Naive thymus-derived CD4-positive, alpha-beta T cell (primary cell): ENCODE data around the gene ZMYND11. TPM values are rescaled to one million over a fixed set of nuclear protein-coding genes. Genes with fewer than 3 reads are reported as not detected.

Source experiments
- ATAC-seq: fragments of 150-1000 bp; cut with Tn5 transposase; 2 replicates; pipeline ENCODE4 v1.10.0; 2021; ENCODE audit warnings: mild to moderate bottlenecking, moderate library complexity
- CTCF ChIA-PET: fragments of 350-600 bp; sonication (Branson Sonifier 250); formaldehyde crosslinking; loops from one replicate; lab custom pipeline; 2021; ENCODE audit warnings: antibody characterized with exemption; lab: Charles Lee
- POLR2A ChIA-PET: fragments of 350-600 bp; sonication (Branson Sonifier 250); formaldehyde crosslinking; loops from one replicate; lab custom pipeline; 2021; ENCODE audit warnings: antibody characterized with exemption, inconsistent platforms; lab: Charles Lee
- DNase-seq, 9 donors: peaks; one replicate each; pipeline versions ENCODE4 v3.0.0 to v3.0.0-alpha.2; 2020 to 2022; ENCODE audit warnings: mixed read lengths in 1 of 9
- H3K27ac ChIP-seq: one replicate; pipeline ENCODE4 v1.7.0; 2013; ENCODE audit warnings: mild to moderate bottlenecking, low read depth, low read length, moderate library complexity
- H3K27me3 ChIP-seq, 2 donors: one replicate each; pipeline ENCODE4 v1.7.0; 2013; ENCODE audit warnings: low read length in 2 of 2, mild to moderate bottlenecking in 2 of 2, moderate library complexity in 2 of 2; ENCODE audit not compliant: control insufficient read depth in 2 of 2, insufficient read depth in 2 of 2
- H3K36me3 ChIP-seq, 3 experiments: 1 replicate in 2 of 3; 2 replicates in 1 of 3; pipeline ENCODE4 v1.7.0; 2013; ENCODE audit warnings: low read length in 3 of 3, mild to moderate bottlenecking in 3 of 3, moderate library complexity in 1 of 3; ENCODE audit not compliant: insufficient read depth in 3 of 3, control insufficient read depth in 2 of 3
- H3K4me1 ChIP-seq, 2 donors: one replicate each; pipeline ENCODE4 v1.7.0; 2013; ENCODE audit warnings: low read length in 2 of 2, mild to moderate bottlenecking in 2 of 2, moderate library complexity in 1 of 2; ENCODE audit not compliant: control insufficient read depth in 2 of 2, insufficient read depth in 2 of 2
- H3K4me3 ChIP-seq: 2 replicates; pipeline ENCODE4 v1.7.0; 2013; ENCODE audit warnings: mild to moderate bottlenecking, low read length
- H3K9me3 ChIP-seq, 3 experiments: 1 replicate in 2 of 3; 2 replicates in 1 of 3; pipeline ENCODE4 v1.7.0; 2013; ENCODE audit warnings: low read length in 3 of 3; ENCODE audit not compliant: control insufficient read depth in 2 of 3
- H3K27ac Mint-ChIP-seq, 9 donors: one replicate each; pipeline ENCODE4 v1.8.0; 2020 to 2022; ENCODE audit warnings: mixed read lengths in 9 of 9, mild to moderate bottlenecking in 8 of 9, moderate library complexity in 5 of 9, inconsistent platforms in 2 of 9
- H3K27me3 Mint-ChIP-seq, 5 donors: one replicate each; pipeline ENCODE4 v1.8.0; 2021 to 2022; ENCODE audit warnings: mixed read lengths in 5 of 5, mild to moderate bottlenecking in 1 of 5
- H3K36me3 Mint-ChIP-seq, 5 donors: one replicate each; pipeline ENCODE4 v1.8.0; 2020 to 2022; ENCODE audit warnings: mixed read lengths in 5 of 5, mild to moderate bottlenecking in 3 of 5, inconsistent platforms in 1 of 5
- H3K4me1 Mint-ChIP-seq, 7 donors: one replicate each; pipeline ENCODE4 v1.8.0; 2020 to 2022; ENCODE audit warnings: mixed read lengths in 7 of 7, mild to moderate bottlenecking in 3 of 7, inconsistent platforms in 1 of 7
- H3K4me3 Mint-ChIP-seq, 10 donors: one replicate each; pipeline ENCODE4 v1.8.0; 2020 to 2022; ENCODE audit warnings: mild to moderate bottlenecking in 10 of 10, mixed read lengths in 10 of 10, moderate library complexity in 6 of 10, inconsistent platforms in 2 of 10
- H3K9me3 Mint-ChIP-seq, 11 donors: one replicate each; pipeline ENCODE4 v1.8.0; 2020 to 2022; ENCODE audit warnings: mixed read lengths in 11 of 11, mild to moderate bottlenecking in 4 of 11, inconsistent platforms in 1 of 11, moderate library complexity in 1 of 11
- intact Hi-C, 2 donors: fragments of 100-400 bp; cut with micrococcal nuclease; formaldehyde crosslinking; loops; one replicate each; pipeline ENCODE4 v1.15.1; 2023
- polyA plus RNA-seq, 2 donors: library from polyadenylated mRNA; unstranded; fragments of 300-500 nt; fragmentation: Illumina TruSeq; gene quantifications; one replicate each; pipeline ENCODE4 v1.2.3, GENCODE V29; 2021
- total RNA-seq, 6 experiments: library from RNA in 5 of 6; stranded (reverse) in 5 of 6; gene quantifications; 1 replicate in 5 of 6; 2 replicates in 1 of 6; pipeline ENCODE4 v1.2.3 and lab custom pipeline; 2021 to 2026

ZMYND11 gene
- total and polyA plus RNA-seq, 7 experiments from 2014 or later = 25.7 to 63.1 (median 41.9) TPM

DNA sequence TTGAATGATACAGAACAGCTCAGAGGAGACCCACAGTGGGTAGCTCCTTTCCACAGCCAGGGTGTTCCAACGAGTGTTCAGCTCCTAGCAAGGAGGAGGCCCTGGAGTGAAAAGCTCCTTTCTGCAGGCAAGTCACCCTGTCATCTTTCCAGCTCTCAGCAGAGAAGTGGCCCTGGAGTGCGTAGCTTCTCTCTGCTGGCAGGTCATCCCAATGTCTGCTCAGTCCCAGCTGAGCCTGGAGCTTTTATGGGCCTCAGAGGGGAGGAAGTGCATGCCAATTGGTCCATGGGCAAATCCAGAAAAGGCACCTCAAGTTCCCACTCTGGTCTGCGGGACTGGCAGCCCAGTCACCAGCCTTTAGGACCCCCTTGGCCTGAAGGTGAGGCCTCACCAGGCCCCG, 30.8 kb upstream of the ZMYND11 start:
- ChIA-PET POLR2A (no interaction called here), CTCF (no interaction called here)
- H3K27me3 Mint-ChIP-seq = peaks cover 0 to 5% (median 0%) of the 10 kb centered on the region in 5 donors
- no peak overlapping the region for H3K4me3 ChIP-seq
- intact Hi-C loops = no loop called here
- no peaks in the 10 kb centered on the region for H3K36me3 Mint-ChIP-seq
- DNase-seq = no peak
- ATAC-seq = no peak
- no peak overlapping the region for H3K27ac Mint-ChIP-seq
- H3K4me1 Mint-ChIP-seq = peaks cover 0 to 9% (median 0%) of the 10 kb centered on the region in 7 donors
- no peak overlapping the region for H3K4me3 Mint-ChIP-seq
- peaks cover 0 to 12% (median 0%) of the 10 kb centered on the region in 11 donors for H3K9me3 Mint-ChIP-seq
- no peaks in the 10 kb centered on the region for H3K9me3 ChIP-seq
- H3K4me1 ChIP-seq = no peaks in the 10 kb centered on the region
- no peaks in the 10 kb centered on the region for H3K36me3 ChIP-seq
- no peak overlapping the region for H3K27ac ChIP-seq
- no peaks in the 10 kb centered on the region for H3K27me3 ChIP-seq

DNA sequence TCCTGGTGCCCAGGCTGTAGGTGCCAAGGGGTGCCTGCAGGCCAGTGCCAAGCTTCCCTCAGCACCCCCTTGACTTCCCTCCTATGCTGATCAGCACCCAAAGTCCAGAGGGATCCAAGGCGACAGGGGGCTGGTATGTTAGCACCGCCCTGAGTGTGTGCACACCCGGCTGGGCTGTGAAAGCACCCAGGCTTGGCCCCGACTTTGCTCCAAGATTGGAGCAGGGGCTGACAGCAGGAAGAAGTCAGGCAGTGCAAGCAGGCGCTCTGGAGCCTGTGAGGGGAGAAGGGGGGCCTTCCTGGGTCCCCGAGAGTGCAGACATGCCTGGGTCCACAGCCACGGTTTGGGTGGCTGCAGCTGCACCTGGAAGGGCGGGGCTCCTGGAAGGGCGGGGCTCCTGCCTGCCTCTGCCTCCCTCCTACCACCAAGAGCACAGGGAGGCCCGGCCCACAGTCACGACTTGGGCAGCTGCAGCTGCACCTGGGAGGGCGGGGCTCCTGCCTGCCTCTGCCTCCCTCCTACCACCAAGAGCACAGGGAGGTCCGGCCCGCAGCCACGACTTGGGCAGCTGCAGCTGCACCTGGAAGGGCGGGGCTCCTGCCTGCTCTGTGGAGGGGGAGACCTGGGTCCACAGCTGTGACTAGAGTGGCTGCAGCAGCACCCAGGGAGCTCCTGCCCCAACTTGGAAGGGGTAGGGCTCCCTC, 30.2 kb upstream of the ZMYND11 start:
- no peak overlapping the region for H3K27ac Mint-ChIP-seq
- ATAC-seq (no peak), DNase-seq (no peak)
- Histone ChIP-seq H3K4me1 (no peaks in the 10 kb centered on the region), H3K9me3 (no peaks in the 10 kb centered on the region), H3K36me3 (no peaks in the 10 kb centered on the region), H3K27ac (no peak overlapping the region), H3K4me3 (no peak overlapping the region), H3K27me3 (no peaks in the 10 kb centered on the region)
- peaks cover 0 to 6% (median 0%) of the 10 kb centered on the region in 11 donors for H3K9me3 Mint-ChIP-seq
- peaks cover 0 to 9% (median 0%) of the 10 kb centered on the region in 7 donors for H3K4me1 Mint-ChIP-seq
- CTCF ChIA-PET = no interaction called here
- no peaks in the 10 kb centered on the region for H3K36me3 Mint-ChIP-seq
- POLR2A ChIA-PET = no interaction called here
- H3K27me3 Mint-ChIP-seq = peaks cover 0 to 5% (median 0%) of the 10 kb centered on the region in 5 donors
- intact Hi-C loops = no loop called here
- no peak overlapping the region for H3K4me3 Mint-ChIP-seq

DNA sequence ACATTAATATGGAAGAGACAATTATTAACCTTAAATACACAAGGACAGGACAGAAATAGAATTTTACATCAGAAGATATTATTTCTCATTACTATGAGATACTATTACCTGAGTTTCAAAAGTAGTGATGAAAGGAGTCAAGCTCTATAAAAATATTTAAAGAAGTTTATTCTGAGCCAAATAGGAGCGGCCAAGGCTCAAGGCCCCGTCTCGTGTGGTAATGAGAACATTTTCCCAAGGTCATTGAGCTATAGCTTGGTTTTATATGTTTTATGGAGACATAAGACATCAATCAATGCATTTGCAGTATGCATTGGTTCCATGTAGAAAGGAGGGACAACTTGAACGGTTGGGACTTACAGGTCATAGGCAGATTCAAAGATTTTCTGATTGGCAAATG, 29.4 kb upstream of the ZMYND11 start:
- Mint-ChIP-seq H3K9me3 (peaks cover 0 to 6% (median 0%) of the 10 kb centered on the region in 11 donors), H3K27me3 (peaks cover 0 to 5% (median 1%) of the 10 kb centered on the region in 5 donors), H3K4me3 (no peak overlapping the region), H3K4me1 (peaks cover 0 to 9% (median 0%) of the 10 kb centered on the region in 7 donors), H3K36me3 (no peaks in the 10 kb centered on the region), H3K27ac (no peak overlapping the region)
- H3K27ac ChIP-seq = no peak overlapping the region
- no peaks in the 10 kb centered on the region for H3K9me3 ChIP-seq
- no peaks in the 10 kb centered on the region for H3K36me3 ChIP-seq
- no peaks in the 10 kb centered on the region for H3K4me1 ChIP-seq
- H3K27me3 ChIP-seq = no peaks in the 10 kb centered on the region
- POLR2A ChIA-PET = no interaction called here
- CTCF ChIA-PET = no interaction called here
- no peak for DNase-seq
- intact Hi-C loops = no loop called here
- no peak for ATAC-seq
- H3K4me3 ChIP-seq = no peak overlapping the region

DNA sequence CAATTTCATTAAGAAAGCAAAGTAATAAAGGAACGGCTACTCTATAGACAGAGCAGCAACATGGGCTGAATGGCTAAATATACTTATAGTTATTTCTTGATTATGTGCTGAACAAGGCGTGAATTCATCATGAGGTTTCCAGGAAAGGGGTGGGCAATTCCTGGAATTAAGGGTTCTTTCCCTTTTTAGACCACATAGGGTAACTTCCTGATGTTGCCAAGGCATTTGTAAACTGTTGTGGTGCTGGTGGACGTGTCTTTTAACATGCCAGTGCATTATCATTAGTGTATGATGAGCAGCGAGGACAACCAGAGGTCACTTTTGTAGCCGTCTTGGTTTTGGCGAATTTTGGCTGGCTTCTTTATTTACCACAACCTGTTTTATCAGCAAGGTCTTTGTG, 28.5 kb upstream of the ZMYND11 start:
- POLR2A ChIA-PET = no interaction called here
- Histone ChIP-seq H3K27ac (no peak overlapping the region), H3K4me3 (no peak overlapping the region), H3K27me3 (no peaks in the 10 kb centered on the region), H3K4me1 (no peaks in the 10 kb centered on the region), H3K9me3 (no peaks in the 10 kb centered on the region), H3K36me3 (no peaks in the 10 kb centered on the region)
- Mint-ChIP-seq H3K9me3 (peaks cover 0 to 6% (median 0%) of the 10 kb centered on the region in 11 donors), H3K4me1 (peaks cover 0 to 9% (median 0%) of the 10 kb centered on the region in 7 donors), H3K36me3 (no peaks in the 10 kb centered on the region), H3K27ac (no peak overlapping the region), H3K27me3 (peaks cover 0 to 5% (median 0%) of the 10 kb centered on the region in 5 donors), H3K4me3 (no peak overlapping the region)
- CTCF ChIA-PET = no interaction called here
- intact Hi-C loops = no loop called here
- DNase-seq = no peak
- ATAC-seq = no peak

DNA sequence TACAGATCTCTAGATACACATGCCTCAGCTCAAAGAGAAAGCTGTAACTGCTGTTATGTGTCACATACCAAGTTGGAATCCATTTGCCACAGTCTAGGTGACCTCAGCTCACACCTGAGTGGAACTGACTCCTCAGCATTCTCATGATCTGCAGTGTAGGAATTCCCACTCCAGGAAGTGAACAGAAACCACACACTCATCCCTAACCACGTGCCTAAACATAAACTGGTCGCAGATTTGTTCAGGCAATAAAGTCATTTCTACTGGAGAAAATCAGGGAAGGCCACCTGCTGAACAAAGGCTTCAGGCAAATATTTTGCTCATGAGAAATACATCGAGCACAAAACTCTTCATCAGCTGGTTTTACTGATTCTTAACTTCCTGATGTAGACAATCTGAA, 23.0 kb upstream of the ZMYND11 start:
- ATAC-seq = no peak
- Mint-ChIP-seq H3K36me3 (peaks cover 0 to 5% (median 0%) of the 10 kb centered on the region in 5 donors), H3K4me1 (peaks cover 0 to 2% (median 0%) of the 10 kb centered on the region in 7 donors), H3K27ac (no peak overlapping the region), H3K9me3 (peaks cover 0 to 8% (median 6%) of the 10 kb centered on the region in 11 donors), H3K27me3 (peaks cover 0 to 10% (median 6%) of the 10 kb centered on the region in 5 donors), H3K4me3 (no peak overlapping the region)
- Histone ChIP-seq H3K36me3 (no peaks in the 10 kb centered on the region), H3K27ac (no peak overlapping the region), H3K4me3 (no peak overlapping the region), H3K9me3 (no peaks in the 10 kb centered on the region), H3K27me3 (no peaks in the 10 kb centered on the region), H3K4me1 (no peaks in the 10 kb centered on the region)
- CTCF ChIA-PET = no interaction called here
- DNase-seq = no peak
- intact Hi-C loops = no loop called here
- POLR2A ChIA-PET = no interaction called here

DNA sequence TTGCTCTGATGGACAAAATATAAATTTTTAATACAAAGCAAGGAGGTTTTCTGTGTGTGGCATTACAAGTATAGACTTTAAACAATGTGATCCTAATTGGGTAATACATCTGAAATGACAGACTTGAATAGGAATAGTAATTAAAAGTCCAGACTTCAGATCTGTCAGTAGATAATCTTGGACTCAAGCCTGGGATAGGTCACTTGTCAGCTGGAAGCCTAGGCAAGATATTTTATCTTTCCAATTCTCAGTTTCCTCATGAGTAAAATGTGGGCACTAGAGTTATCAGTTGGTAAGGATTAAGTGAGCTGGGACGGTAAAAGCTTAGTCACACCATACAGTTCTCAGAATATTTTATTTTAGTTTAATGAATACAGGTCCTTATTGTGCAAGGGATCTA, 10.4 kb upstream of the ZMYND11 start:
- ATAC-seq = no peak

More for the DNA sequence above, 10.4 kb upstream of the ZMYND11 start:
- intact Hi-C loops = no loop called here
- Mint-ChIP-seq H3K4me1 (peaks cover 7 to 15% (median 12%) of the 10 kb centered on the region in 7 donors), H3K9me3 (peaks cover 0 to 26% (median 8%) of the 10 kb centered on the region in 11 donors), H3K27ac (no peak overlapping the region), H3K4me3 (no peak overlapping the region), H3K36me3 (peaks cover 0 to 10% (median 2%) of the 10 kb centered on the region in 5 donors), H3K27me3 (peaks cover 12 to 30% (median 22%) of the 10 kb centered on the region in 5 donors)
- Histone ChIP-seq H3K36me3 (no peaks in the 10 kb centered on the region), H3K4me3 (no peak overlapping the region), H3K27ac (no peak overlapping the region), H3K27me3 (no peaks in the 10 kb centered on the region), H3K4me1 (peaks cover 0 to 5% of the 10 kb centered on the region in 2 donors), H3K9me3 (no peaks in the 10 kb centered on the region)
- CTCF ChIA-PET = no interaction called here
- no peak for DNase-seq
- POLR2A ChIA-PET = no interaction called here
